Measurements from ENCODE around the gene SZRD1. TPM values are rescaled to one million over a fixed set of nuclear protein-coding genes. Genes with fewer than 3 reads are reported as not detected.

SZRD1 gene
- total and polyA plus RNA-seq, 2 of the 8 experiments (the other 6 are each of a cell fraction or from before 2014, with no cell fraction given): 97.8 to 108 TPM

DNA sequence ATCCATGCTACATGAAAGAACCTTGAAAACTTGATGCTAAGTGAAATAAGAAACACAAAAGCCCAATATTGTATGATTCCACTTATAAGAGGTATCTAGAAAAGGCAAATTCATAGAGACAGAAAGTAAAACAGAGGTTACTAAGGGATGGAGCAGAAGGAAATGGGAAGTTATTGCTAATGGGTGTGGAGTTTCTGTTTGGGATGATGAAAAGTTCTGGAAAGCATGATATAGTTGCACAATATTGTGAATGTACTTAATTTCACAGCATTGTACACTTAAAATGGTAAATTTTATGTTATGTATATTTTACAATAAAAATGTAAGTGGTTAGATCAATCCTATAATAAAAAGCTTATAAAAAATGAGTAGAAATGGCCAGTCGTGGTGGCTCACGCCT, 71.9 kb downstream of the SZRD1 start:
- POLR2A ChIA-PET (ENCODE audit: partially characterized antibody): interaction anchor here (1.1 to 3.1 kb wide), 3 partner anchors 11 to 75 kb away, joined by 3 to 15 read pairs (median 3); partner anchors contain the start of gene RNU1-1
- H4K91ac ChIP-seq (replicated peaks; ENCODE audit: insufficient read length, low read length): no peak overlapping the region
- FAIRE-seq: no peak
- CTCF ChIA-PET (ENCODE audit: partially characterized antibody): interaction anchor here (0.6 to 2.6 kb wide), 9 partner anchors 8 to 373 kb away, joined by 3 to 13 read pairs (median 8); no protein-coding TSS in a partner anchor
- H3K36me3 ChIP-seq (ENCODE audit: control insufficient read depth in 2 of 4, insufficient read depth in 4 of 4, low read length in 3 of 4): peaks cover 0 to 5% (median 2%) of the 10 kb centered on the region in 4 experiments; a peak in 3 of 8 replicates
- DNase-seq (ENCODE audit: low read depth in 1 of 2, low spot score in 2 of 2): no peak
- H3K79me2 ChIP-seq (ENCODE audit: control insufficient read depth in 1 of 2, insufficient read depth in 2 of 2, low read length in 2 of 2): no peaks in the 10 kb centered on the region
- H3K18ac ChIP-seq (ENCODE audit: extremely low read depth, low read length): no peak overlapping the region
- no peak overlapping the region for H2BK5ac ChIP-seq (ENCODE audit: low read depth, low read length)
- no peak overlapping the region for H2AFZ ChIP-seq (ENCODE audit: low read length)
- H2BK20ac ChIP-seq (ENCODE audit: low read length): no peak overlapping the region
- no peak overlapping the region for H2BK15ac ChIP-seq (ENCODE audit: low read length)
- H4K8ac ChIP-seq (ENCODE audit: extremely low read depth, insufficient read depth, low read length): no peak overlapping the region
- no peak overlapping the region for H4K5ac ChIP-seq (ENCODE audit: insufficient read length, low read depth, low read length)
- H3K4me3 ChIP-seq (ENCODE audit: extremely low read depth in 1 of 4, insufficient read depth in 2 of 4, low read depth in 3 of 4, low read length in 4 of 4): no peak overlapping the region
- no peak overlapping the region for H3K23ac ChIP-seq (ENCODE audit: insufficient read length)
- no peaks in the 10 kb centered on the region; the same call in 1 of the 2 replicates for H3K79me1 ChIP-seq (ENCODE audit: low read depth, low read length)
- H2AK5ac ChIP-seq (ENCODE audit: low read depth, low read length): no peak overlapping the region
- no peak overlapping the region for H3K56ac ChIP-seq (replicated peaks; ENCODE audit: insufficient read length, low read depth, low read length)
- no peak overlapping the region for H2BK120ac ChIP-seq (replicated peaks; ENCODE audit: low read depth, low read length)
- H3K9me3 ChIP-seq (ENCODE audit: insufficient read depth in 2 of 2, low read depth in 1 of 2, low read length in 1 of 2): no peaks in the 10 kb centered on the region
- no peak overlapping the region for H3K9ac ChIP-seq (replicated peaks in 1 of 4; ENCODE audit: extremely low read depth in 1 of 4, low read depth in 3 of 4, low read length in 3 of 4)
- WGBS, 2 experiments (ENCODE audit: extremely low coverage in 1 of 2, insufficient coverage in 1 of 2, insufficient read length in 1 of 2, insufficient replicate concordance in 2 of 2, low coverage in 1 of 2, low lambda C conversion rate in 2 of 2, missing lambda C conversion rate in 1 of 2): 86% methylated on average over 2 of the region's 2 CpGs; no CpG with 5 or more reads in 1 of the 2 experiments
- peaks cover 0 to 2% (median 0%) of the 10 kb centered on the region in 4 experiments; a peak in 3 of 7 replicates for H3K4me1 ChIP-seq (replicated peaks in 1 of 4; ENCODE audit: control insufficient read depth in 3 of 4, insufficient read depth in 4 of 4, low read length in 3 of 4)
- peaks cover 8 to 18% of the 10 kb centered on the region in 2 experiments for H4K20me1 ChIP-seq (replicated peaks in 1 of 2; ENCODE audit: control insufficient read depth in 1 of 2, insufficient read depth in 2 of 2, low read length in 2 of 2)
- H2BK12ac ChIP-seq (ENCODE audit: low read depth, low read length): no peak overlapping the region
- no peak overlapping the region for H3K27ac ChIP-seq (ENCODE audit: low read depth, low read length)
- H3K14ac ChIP-seq (ENCODE audit: insufficient read length): no peak overlapping the region
- H3K4ac ChIP-seq (replicated peaks; ENCODE audit: insufficient read length, low read depth, low read length): no peak overlapping the region
- peaks cover 0 to 4% (median 3%) of the 10 kb centered on the region in 4 experiments; a peak in 1 of 7 replicates for H3K27me3 ChIP-seq (replicated peaks in 1 of 4; ENCODE audit: control insufficient read depth in 3 of 4, extremely low read depth in 1 of 4, insufficient read depth in 3 of 4, low read length in 3 of 4)
- no peak overlapping the region for H3K4me2 ChIP-seq (ENCODE audit: insufficient read depth in 1 of 2, low read depth in 2 of 2, low read length in 2 of 2)
- peaks cover 4% of the 10 kb centered on the region; the same call in 1 of the 2 replicates for H3K23me2 ChIP-seq (ENCODE audit: low read depth, low read length)
- TF ChIP-seq PHF8 (conservative IDR thresholded peaks at IDR 0.05; ENCODE audit: low read depth, low read length): no peak
- no peak for TF ChIP-seq SUZ12 (IDR thresholded peaks at IDR 0.05; ENCODE audit: low read length)
- TF ChIP-seq NRF1 (IDR thresholded peaks at IDR 0.05; ENCODE audit: low read depth, low read length): no peak

All from H1 (cell line).